Pancreas (tissue), 10 donors: ENCODE data around the gene ENAM. TPM values are rescaled to one million over a fixed set of nuclear protein-coding genes. Genes with fewer than 3 reads are reported as not detected.

Experiments
- ATAC-seq, 4 donors: fragments of 200-7000 bp; cut with Tn5 transposase; one replicate each; pipeline versions ENCODE4 v1.8.0 to v1.9.1; 2020; ENCODE audit warnings: mild to moderate bottlenecking in 4 of 4, moderate library complexity in 4 of 4
- DNase-seq, 6 donors: peaks; one replicate each; pipeline ENCODE4 v3.0.0-alpha.2; 2020
- FAIRE-seq: peaks from 2 replicates; lab custom pipeline; 2012; peaks lifted over from hg19 to GRCh38; lab: Jason Lieb, UNC
- H3K27ac ChIP-seq, 4 donors: fragments of 200-600 bp; sonication (generic); 1 replicate in 3 of 4; 2 replicates in 1 of 4; pipeline versions ENCODE4 v1.5.0 to v1.8.0; 2020
- H3K27me3 ChIP-seq, 4 donors: fragments of 200-600 bp; one replicate each; pipeline ENCODE4 v1.8.0; 2021
- H3K36me3 ChIP-seq, 3 donors: fragments of 200-600 bp; sonication (generic) in 1 of 3; one replicate each; pipeline versions ENCODE4 v1.5.0 to v1.8.0; 2020 to 2021
- H3K4me1 ChIP-seq, 3 donors: fragments of 200-600 bp; one replicate each; pipeline ENCODE4 v1.8.0; 2021
- H3K4me3 ChIP-seq, 4 donors: fragments of 200-600 bp; sonication (generic) in 2 of 4; one replicate each; pipeline versions ENCODE4 v1.5.0 to v1.8.0; 2020 to 2021
- H3K9me3 ChIP-seq, 4 donors: fragments of 200-600 bp; one replicate each; pipeline ENCODE4 v1.8.0; 2021
- CTCF ChIP-seq, 4 donors: fragments of 200-600 bp; sonication (generic) in 3 of 4; IDR thresholded peaks; one replicate each; pipeline versions ENCODE4 v1.5.0 to v1.8.0; 2021; ENCODE audit warnings: antibody characterized with exemption in 4 of 4
- WGBS, 2 donors: extraction: QIAGEN DNeasy Blood & Tissue Kit; methylation state at CpG; one replicate each; pipeline ENCODE4 v1.1.7; 2013; 5-methylcytosine and 5-hydroxymethylcytosine counted together
- intact Hi-C, 3 donors: fragments of 100-400 bp; cut with DNase I; formaldehyde crosslinking; loops; one replicate each; pipeline versions ENCODE4 v1.11.1 to v1.14.2; 2022
- polyA plus RNA-seq, 2 donors: library from polyadenylated mRNA; stranded (reverse); fragments of 200-250 nt; gene quantifications; one replicate each; pipeline ENCODE4 v1.2.3, GENCODE V29; 2013
- total RNA-seq, 6 donors: library from RNA; stranded (reverse); fragmentation: NEBNext Ultra II Directional in 4 of 6; extraction: Animal tissue kit (Norgen Biotek cat#: 25700) in 4 of 6; gene quantifications; one replicate each; pipeline versions ENCODE4 v1.2.1 to v1.2.4, GENCODE V29; 2021 to 2023
- donor health status: healthy with polysubstance abuse.
- donor health status: DM: no; HTN: no; CAD: no; lungs with moderate emphysema.
- donor health status: DM: no; HTN: no; CAD: no.
- donor health status: control.
- donor health status: control.
- donor health status: Bipolar disorder and iron deficiency.
- donor health status: DM: yes; HTN: yes; CAD: no.
- donor health status: DM: no; HTN: no; CAD: no.
- donor health status: DM: no; HTN: no; CAD: no.
- donor health status: DM: yes; HTN: yes; CAD: no.

ENAM gene
- total and polyA plus RNA-seq, 8 donors, result 0.57 to 3.2 (median 1.3) TPM

- ATAC-seq (no peak), FAIRE-seq (no peak), DNase-seq (no peak)
- TF ChIP-seq CTCF (IDR thresholded peaks at IDR 0.05), result no peak
- Histone ChIP-seq H3K27me3 (no peaks in the 10 kb centered on the region), H3K4me3 (no peak overlapping the region), H3K9me3 (no peaks in the 10 kb centered on the region), H3K4me1 (no peaks in the 10 kb centered on the region), H3K36me3 (no peaks in the 10 kb centered on the region), H3K27ac (no peak overlapping the region)
- intact Hi-C loops, result no loop called here
- WGBS, 2 donors, result 77 to 90% methylated on average over 3 of the region's 3 CpGs
Measured at GRCh38 chr4:70607334-70607853, 21.1 kb upstream of the ENAM start.

GRCh38 chr4:70608324-70608723 is 20.2 kb upstream of the ENAM start:
- Histone ChIP-seq H3K36me3 (no peaks in the 10 kb centered on the region), H3K9me3 (no peaks in the 10 kb centered on the region), H3K4me1 (no peaks in the 10 kb centered on the region), H3K27me3 (no peaks in the 10 kb centered on the region), H3K4me3 (no peak overlapping the region), H3K27ac (no peak overlapping the region)
- no peak for FAIRE-seq
- no peak for TF ChIP-seq CTCF (IDR thresholded peaks at IDR 0.05)
- no peak for DNase-seq
- intact Hi-C loops, result no loop called here
- ATAC-seq, result no peak
- WGBS, 2 donors, result 54 to 71% methylated on average over 2 of the region's 2 CpGs

GRCh38 chr4:70613306-70614183 is 15.0 kb upstream of the ENAM start:
- no peak for FAIRE-seq
- no peak overlapping the region for H3K27ac ChIP-seq
- intact Hi-C loops, result no loop called here
- no peak for TF ChIP-seq CTCF (IDR thresholded peaks at IDR 0.05)
- no peaks in the 10 kb centered on the region for H3K27me3 ChIP-seq
- DNase-seq, result no peak
- peak overlapping the region in 1 of 4 donors; percentile 5 for H3K4me3 ChIP-seq
- H3K36me3 ChIP-seq, result no peaks in the 10 kb centered on the region
- no peaks in the 10 kb centered on the region for H3K4me1 ChIP-seq
- 16 to 23% methylated on average over 9 of the region's 9 CpGs for WGBS, 2 donors
- H3K9me3 ChIP-seq, result no peaks in the 10 kb centered on the region
- peak in 3 of 4 donors; percentile 31 to 55 (median 37) for ATAC-seq

- Histone ChIP-seq H3K27ac (no peak overlapping the region), H3K36me3 (no peaks in the 10 kb centered on the region), H3K4me3 (no peak overlapping the region), H3K4me1 (no peaks in the 10 kb centered on the region), H3K9me3 (no peaks in the 10 kb centered on the region), H3K27me3 (no peaks in the 10 kb centered on the region)
- DNase-seq, result no peak
- no peak for TF ChIP-seq CTCF (IDR thresholded peaks at IDR 0.05)
- no peak for FAIRE-seq
- peak in 1 of 4 donors; percentile 21 for ATAC-seq
- intact Hi-C loops, result no loop called here
- WGBS, 2 donors, result 63 to 74% methylated on average over 3 of the region's 3 CpGs
Measured at GRCh38 chr4:70614184-70614555, 14.4 kb upstream of the ENAM start.

- ATAC-seq, result no peak
- no peak for DNase-seq
- no peak for FAIRE-seq
Measured at GRCh38 chr4:70619288-70619687, 9.3 kb upstream of the ENAM start.

More at GRCh38 chr4:70619288-70619687, 9.3 kb upstream of the ENAM start:
- H3K36me3 ChIP-seq, result no peaks in the 10 kb centered on the region
- 84 to 92% methylated on average over 4 of the region's 4 CpGs for WGBS, 2 donors
- no peak overlapping the region for H3K27ac ChIP-seq
- H3K9me3 ChIP-seq, result no peaks in the 10 kb centered on the region
- H3K4me1 ChIP-seq, result no peaks in the 10 kb centered on the region
- intact Hi-C loops, result no loop called here
- H3K4me3 ChIP-seq, result no peak overlapping the region
- H3K27me3 ChIP-seq, result no peaks in the 10 kb centered on the region
- TF ChIP-seq CTCF (IDR thresholded peaks at IDR 0.05), result no peak
